Neural cell (in vitro differentiated cells): ENCODE measurements around the gene PBX3. TPM values are rescaled to one million over a fixed set of nuclear protein-coding genes. Genes with fewer than 3 reads are reported as not detected.
A peak's percentile ranks its signal among the peaks of the same experiment; 100 is the strongest.

Experiments used
- H2AFZ ChIP-seq: fragments of 200-600, 300-800 bp; sonication (generic), shearing (Covaris generic); 2 replicates; pipeline ENCODE4 v1.6.0; 2014; ENCODE audit warnings: low read depth, mild to moderate bottlenecking, antibody characterized with exemption, low read length, moderate library complexity
- H3F3A ChIP-seq: fragments of 200-600 bp; shearing (Covaris generic); 2 replicates; pipeline ENCODE4 v1.6.1; 2016; ENCODE audit warnings: mild to moderate bottlenecking, moderate library complexity, mixed read lengths, antibody characterized with exemption, low read length; ENCODE audit not compliant: insufficient read depth, poor library complexity, severe bottlenecking
- H3K27ac ChIP-seq: fragments of 200-600, 300-800 bp; sonication (generic), shearing (Covaris generic); 2 replicates; pipeline ENCODE4 v1.5.1; 2014; ENCODE audit warnings: mild to moderate bottlenecking, low read length, moderate library complexity
- H3K27me3 ChIP-seq: fragments of 300-800, 200-600 bp; sonication (generic), shearing (Covaris generic); 2 replicates; pipeline ENCODE4 v1.6.0; 2014; ENCODE audit warnings: mild to moderate bottlenecking, low read depth, low read length, moderate library complexity; ENCODE audit not compliant: insufficient read depth
- H3K36me3 ChIP-seq: fragments of 300-800, 200-600 bp; sonication (generic), shearing (Covaris generic); 2 replicates; pipeline ENCODE4 v1.5.1; 2014; ENCODE audit warnings: mild to moderate bottlenecking, antibody characterized with exemption, low read length, moderate library complexity; ENCODE audit not compliant: insufficient read depth
- H3K4me2 ChIP-seq: fragments of 300-800, 200-600 bp; sonication (generic), shearing (Covaris generic); 2 replicates; pipeline ENCODE4 v1.6.0; 2014; ENCODE audit warnings: mild to moderate bottlenecking, low read length
- H3K4me3 ChIP-seq: fragments of 300-800, 200-600 bp; sonication (generic), shearing (Covaris generic); 2 replicates; pipeline ENCODE4 v1.5.1; 2014; ENCODE audit warnings: mild to moderate bottlenecking, low read length, moderate library complexity
- H3K79me2 ChIP-seq: fragments of 200-600 bp; shearing (Covaris generic); replicated peaks from 2 replicates; pipeline ENCODE4 v1.6.0; 2014; ENCODE audit warnings: mild to moderate bottlenecking, low read length, moderate library complexity; ENCODE audit not compliant: insufficient read depth
- H3K9ac ChIP-seq: fragments of 300-800, 200-600 bp; sonication (generic), shearing (Covaris generic); 2 replicates; pipeline ENCODE4 v1.6.1; 2016; ENCODE audit warnings: mild to moderate bottlenecking, low read length, mixed read lengths
- H3K9me2 ChIP-seq: fragments of 200-600 bp; shearing (Covaris generic); 2 replicates; pipeline ENCODE4 v1.6.1; 2016; ENCODE audit warnings: mild to moderate bottlenecking, low read length, mixed read lengths; ENCODE audit not compliant: insufficient read depth
- H3K9me3 ChIP-seq: fragments of 200-600, 300-800 bp; sonication (generic), shearing (Covaris generic); 2 replicates; pipeline ENCODE4 v1.6.1; 2016; ENCODE audit warnings: mild to moderate bottlenecking, mixed run types, low read length, moderate library complexity, mixed read lengths
- H4K20me1 ChIP-seq: fragments of 200-600 bp; shearing (Covaris generic); 2 replicates; pipeline ENCODE4 v1.6.1; 2016; ENCODE audit warnings: mild to moderate bottlenecking, mixed run types; ENCODE audit not compliant: insufficient read depth
- EP300 ChIP-seq: fragments of 450-650 bp; conservative IDR thresholded peaks from 2 replicates; pipeline ENCODE4 v1.6.1; 2014; ENCODE audit warnings: antibody characterized with exemption, mild to moderate bottlenecking, moderate library complexity; ENCODE audit not compliant: poor library complexity, severe bottlenecking
- EZH2 ChIP-seq: fragments of 200-600, 300-800 bp; shearing (Covaris generic), sonication (generic); IDR thresholded peaks from 2 replicates; pipeline ENCODE4 v1.6.1; 2014; ENCODE audit warnings: antibody characterized with exemption, low read length, borderline replicate concordance, mild to moderate bottlenecking; ENCODE audit not compliant: insufficient read depth, poor library complexity, severe bottlenecking
- MXI1 ChIP-seq: fragments of 450-650 bp; conservative IDR thresholded peaks from 2 replicates; pipeline ENCODE4 v1.6.1; 2014; ENCODE audit warnings: antibody characterized with exemption, mild to moderate bottlenecking; ENCODE audit not compliant: poor library complexity, severe bottlenecking
- POLR2AphosphoS5 ChIP-seq: IDR thresholded peaks from 2 replicates; pipeline ENCODE4 v1.6.1; 2012
- RAD21 ChIP-seq: fragments of 450-650 bp; conservative IDR thresholded peaks from 2 replicates; pipeline ENCODE4 v1.6.1; 2014; ENCODE audit warnings: antibody characterized with exemption, mild to moderate bottlenecking, moderate library complexity
- SMC3 ChIP-seq: fragments of 450-650 bp; conservative IDR thresholded peaks from 2 replicates; pipeline ENCODE4 v1.6.1; 2014; ENCODE audit warnings: antibody characterized with exemption, mild to moderate bottlenecking, moderate library complexity; ENCODE audit not compliant: poor library complexity
- TAF1 ChIP-seq: IDR thresholded peaks from 2 replicates; pipeline ENCODE4 v1.6.1; 2012; ENCODE audit warnings: low read depth
- polyA plus RNA-seq: library from polyadenylated mRNA; depleted of rRNA; stranded (reverse); fragments of >200 nt; gene quantifications from 2 replicates; pipeline ENCODE4 v1.2.3, GENCODE V29; 2014
- TF ChIP-seq, protein P1 (sequence below): IDR thresholded peaks from 2 replicates; pipeline ENCODE4 v1.6.1; 2012; ENCODE audit warnings: borderline replicate concordance
- TF ChIP-seq, protein P2 (sequence below): fragments of 450-650 bp; IDR thresholded peaks from 2 replicates; pipeline ENCODE4 v1.5.1; 2014; ENCODE audit warnings: antibody characterized with exemption, mild to moderate bottlenecking, moderate library complexity; ENCODE audit not compliant: poor library complexity, severe bottlenecking

Gene PBX3
- polyA plus RNA-seq, 1 donor from 2014 or later: 398 TPM

DNA sequence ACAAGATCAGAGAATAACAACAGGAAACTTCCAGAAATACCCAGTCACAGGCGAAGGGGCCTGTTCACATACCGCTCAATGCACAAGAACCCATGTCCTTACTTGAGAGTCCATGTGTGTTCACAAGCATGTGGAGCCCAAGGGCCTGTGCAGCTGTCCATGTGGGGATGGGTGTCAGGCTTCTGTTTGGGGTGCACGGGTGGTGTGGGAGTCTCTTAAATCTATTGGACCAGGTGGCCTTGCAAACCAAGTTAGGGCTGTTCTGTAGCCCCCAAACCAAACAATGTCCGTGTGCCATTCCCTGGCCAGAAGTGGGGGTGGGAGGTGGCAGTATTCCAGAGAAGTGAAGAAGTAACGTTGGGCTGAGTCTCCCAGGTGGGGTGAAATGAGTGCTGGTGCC is 222.3 kb downstream of the PBX3 start:
- no peaks in the 10 kb centered on the region for H3K27me3 ChIP-seq

DNA sequence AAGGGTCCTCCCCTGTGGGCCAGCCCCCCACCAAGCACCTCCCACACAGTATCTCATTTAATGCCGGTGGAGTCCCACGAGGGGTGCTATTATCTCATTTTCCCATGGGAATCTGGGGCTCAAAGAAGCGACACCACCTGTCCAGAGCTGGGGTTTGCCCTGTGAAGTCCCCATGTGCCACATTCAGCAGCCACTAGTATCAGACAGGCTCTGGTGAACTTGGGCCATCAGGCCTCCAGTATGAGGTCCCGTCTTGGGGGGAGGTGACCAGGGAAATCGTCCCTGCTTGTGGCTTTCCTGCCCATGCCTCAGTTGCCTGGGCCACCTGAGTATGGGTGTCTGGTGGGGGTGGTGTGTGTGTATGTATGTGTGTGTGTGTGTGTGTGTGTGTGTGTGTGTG is 222.7 kb downstream of the PBX3 start:
- no peaks in the 10 kb centered on the region for H3K36me3 ChIP-seq
- no peaks in the 10 kb centered on the region for H3F3A ChIP-seq
- H3K9me2 ChIP-seq: no peaks in the 10 kb centered on the region
- H3K9me3 ChIP-seq: no peaks in the 10 kb centered on the region
- no peaks in the 10 kb centered on the region for H3K79me2 ChIP-seq
- no peaks in the 10 kb centered on the region for H4K20me1 ChIP-seq
- no peak overlapping the region for H3K4me3 ChIP-seq
- H3K27ac ChIP-seq: no peak overlapping the region
- H2AFZ ChIP-seq: no peak overlapping the region
- no peak overlapping the region for H3K4me2 ChIP-seq
- no peaks in the 10 kb centered on the region for H3K27me3 ChIP-seq
- TF ChIP-seq RAD21: no peak
- TF ChIP-seq POLR2AphosphoS5: peak; percentile 13
- no peak overlapping the region for H3K9ac ChIP-seq

More for the DNA sequence above, 222.3 kb downstream of the PBX3 start:
- H3K4me3 ChIP-seq: no peak overlapping the region
- H4K20me1 ChIP-seq: no peaks in the 10 kb centered on the region
- H3F3A ChIP-seq: no peaks in the 10 kb centered on the region
- H3K4me2 ChIP-seq: no peak overlapping the region
- H3K79me2 ChIP-seq: no peaks in the 10 kb centered on the region
- no peak overlapping the region for H3K9ac ChIP-seq
- H3K9me2 ChIP-seq: no peaks in the 10 kb centered on the region
- TF ChIP-seq SMC3 (no peak), EZH2 (no peak), EP300 (no peak), POLR2AphosphoS5 (no peak), TAF1 (no peak), RAD21 (no peak), MXI1 (no peak)
- TF ChIP-seq, protein P1, sequence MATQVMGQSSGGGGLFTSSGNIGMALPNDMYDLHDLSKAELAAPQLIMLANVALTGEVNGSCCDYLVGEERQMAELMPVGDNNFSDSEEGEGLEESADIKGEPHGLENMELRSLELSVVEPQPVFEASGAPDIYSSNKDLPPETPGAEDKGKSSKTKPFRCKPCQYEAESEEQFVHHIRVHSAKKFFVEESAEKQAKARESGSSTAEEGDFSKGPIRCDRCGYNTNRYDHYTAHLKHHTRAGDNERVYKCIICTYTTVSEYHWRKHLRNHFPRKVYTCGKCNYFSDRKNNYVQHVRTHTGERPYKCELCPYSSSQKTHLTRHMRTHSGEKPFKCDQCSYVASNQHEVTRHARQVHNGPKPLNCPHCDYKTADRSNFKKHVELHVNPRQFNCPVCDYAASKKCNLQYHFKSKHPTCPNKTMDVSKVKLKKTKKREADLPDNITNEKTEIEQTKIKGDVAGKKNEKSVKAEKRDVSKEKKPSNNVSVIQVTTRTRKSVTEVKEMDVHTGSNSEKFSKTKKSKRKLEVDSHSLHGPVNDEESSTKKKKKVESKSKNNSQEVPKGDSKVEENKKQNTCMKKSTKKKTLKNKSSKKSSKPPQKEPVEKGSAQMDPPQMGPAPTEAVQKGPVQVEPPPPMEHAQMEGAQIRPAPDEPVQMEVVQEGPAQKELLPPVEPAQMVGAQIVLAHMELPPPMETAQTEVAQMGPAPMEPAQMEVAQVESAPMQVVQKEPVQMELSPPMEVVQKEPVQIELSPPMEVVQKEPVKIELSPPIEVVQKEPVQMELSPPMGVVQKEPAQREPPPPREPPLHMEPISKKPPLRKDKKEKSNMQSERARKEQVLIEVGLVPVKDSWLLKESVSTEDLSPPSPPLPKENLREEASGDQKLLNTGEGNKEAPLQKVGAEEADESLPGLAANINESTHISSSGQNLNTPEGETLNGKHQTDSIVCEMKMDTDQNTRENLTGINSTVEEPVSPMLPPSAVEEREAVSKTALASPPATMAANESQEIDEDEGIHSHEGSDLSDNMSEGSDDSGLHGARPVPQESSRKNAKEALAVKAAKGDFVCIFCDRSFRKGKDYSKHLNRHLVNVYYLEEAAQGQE: no peak
- TF ChIP-seq, protein P2, sequence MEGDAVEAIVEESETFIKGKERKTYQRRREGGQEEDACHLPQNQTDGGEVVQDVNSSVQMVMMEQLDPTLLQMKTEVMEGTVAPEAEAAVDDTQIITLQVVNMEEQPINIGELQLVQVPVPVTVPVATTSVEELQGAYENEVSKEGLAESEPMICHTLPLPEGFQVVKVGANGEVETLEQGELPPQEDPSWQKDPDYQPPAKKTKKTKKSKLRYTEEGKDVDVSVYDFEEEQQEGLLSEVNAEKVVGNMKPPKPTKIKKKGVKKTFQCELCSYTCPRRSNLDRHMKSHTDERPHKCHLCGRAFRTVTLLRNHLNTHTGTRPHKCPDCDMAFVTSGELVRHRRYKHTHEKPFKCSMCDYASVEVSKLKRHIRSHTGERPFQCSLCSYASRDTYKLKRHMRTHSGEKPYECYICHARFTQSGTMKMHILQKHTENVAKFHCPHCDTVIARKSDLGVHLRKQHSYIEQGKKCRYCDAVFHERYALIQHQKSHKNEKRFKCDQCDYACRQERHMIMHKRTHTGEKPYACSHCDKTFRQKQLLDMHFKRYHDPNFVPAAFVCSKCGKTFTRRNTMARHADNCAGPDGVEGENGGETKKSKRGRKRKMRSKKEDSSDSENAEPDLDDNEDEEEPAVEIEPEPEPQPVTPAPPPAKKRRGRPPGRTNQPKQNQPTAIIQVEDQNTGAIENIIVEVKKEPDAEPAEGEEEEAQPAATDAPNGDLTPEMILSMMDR: no peak
- no peaks in the 10 kb centered on the region for H3K36me3 ChIP-seq
- no peak overlapping the region for H2AFZ ChIP-seq
- no peak overlapping the region for H3K27ac ChIP-seq
- H3K9me3 ChIP-seq: no peaks in the 10 kb centered on the region

GRCh38 chr9:125970340-125970739 is 223.2 kb downstream of the PBX3 start:
- no peaks in the 10 kb centered on the region for H3K79me2 ChIP-seq
- H3K9me3 ChIP-seq: no peaks in the 10 kb centered on the region
- H4K20me1 ChIP-seq: no peaks in the 10 kb centered on the region
- H3K27ac ChIP-seq: no peak overlapping the region
- no peaks in the 10 kb centered on the region for H3K27me3 ChIP-seq
- H3K4me3 ChIP-seq: no peak overlapping the region
- H3F3A ChIP-seq: no peaks in the 10 kb centered on the region
- no peak overlapping the region for H3K4me2 ChIP-seq
- no peak overlapping the region for H3K9ac ChIP-seq
- H3K36me3 ChIP-seq: no peaks in the 10 kb centered on the region
- H2AFZ ChIP-seq: no peak overlapping the region
- no peaks in the 10 kb centered on the region for H3K9me2 ChIP-seq
- TF ChIP-seq RAD21: no peak
- TF ChIP-seq POLR2AphosphoS5: no peak
- TF ChIP-seq TAF1: no peak
- TF ChIP-seq EP300: no peak
- TF ChIP-seq, protein P2: no peak
- TF ChIP-seq MXI1: no peak
- TF ChIP-seq EZH2: no peak
- TF ChIP-seq, protein P1: no peak
- TF ChIP-seq SMC3: no peak
